IMR-90 (cell line): ENCODE data around the gene RFC2. TPM values are rescaled to one million over a fixed set of nuclear protein-coding genes. Genes with fewer than 3 reads are reported as not detected.
A peak's percentile ranks its signal among the peaks of the same experiment; 100 is the strongest.

Experiments used
- ATAC-seq: fragments of 200-7000 bp; cut with Tn5 transposase; 2 replicates; pipeline ENCODE4 v1.9.1; 2020; ENCODE audit warnings: low read depth, mild to moderate bottlenecking, moderate library complexity
- BruUV-seq: library from RNA; stranded (reverse); fragments of 400-500 nt; replicated peaks from 2 replicates; lab custom pipeline; 2021; lab: Mats Ljungman, UMichigan
- CTCF ChIA-PET: fragments of 300-600 bp; formaldehyde crosslinking; extraction: SDS; loops from one replicate; lab custom pipeline; 2021; ENCODE audit warnings: antibody characterized with exemption; lab: Yijun Ruan, JAX
- POLR2A ChIA-PET: fragments of 300-600 bp; sonication (Branson Sonifier 250); formaldehyde crosslinking; loops from one replicate; lab custom pipeline; 2022; ENCODE audit warnings: antibody characterized with exemption; ENCODE audit not compliant: unreplicated experiment; lab: Charles Lee
- DNase-seq: peaks from one replicate; pipeline ENCODE4 v3.0.0; 2013
- H2AFZ ChIP-seq: replicated peaks from 2 replicates; pipeline ENCODE3; 2013; ENCODE audit warnings: low read length, mild to moderate bottlenecking; ENCODE audit not compliant: poor library complexity
- H2AK5ac ChIP-seq: 2 replicates; pipeline ENCODE4 v1.6.1; 2013; ENCODE audit warnings: low read depth, low read length, inconsistent platforms
- H2AK9ac ChIP-seq: replicated peaks from 2 replicates; pipeline ENCODE3; 2013; ENCODE audit warnings: mild to moderate bottlenecking, low read depth, low read length, moderate library complexity; ENCODE audit not compliant: poor library complexity
- H2BK120ac ChIP-seq: 2 replicates; pipeline ENCODE4 v1.6.1; 2013; ENCODE audit warnings: low read depth, low read length, inconsistent platforms
- H2BK15ac ChIP-seq: 3 replicates; pipeline ENCODE4 v1.6.1; 2013; ENCODE audit warnings: low read depth, low read length, inconsistent platforms
- H2BK20ac ChIP-seq: 2 replicates; pipeline ENCODE4 v1.6.1; 2013; ENCODE audit warnings: low read depth, mild to moderate bottlenecking, inconsistent platforms, low read length, moderate library complexity
- H2BK5ac ChIP-seq: 2 replicates; pipeline ENCODE4 v1.6.1; 2013; ENCODE audit warnings: mild to moderate bottlenecking, low read depth, low read length, inconsistent platforms; ENCODE audit not compliant: poor library complexity, severe bottlenecking
- H3K14ac ChIP-seq: replicated peaks from 2 replicates; pipeline ENCODE4 v1.6.1; 2013; ENCODE audit warnings: low read depth, low read length, inconsistent platforms
- H3K18ac ChIP-seq: 2 replicates; pipeline ENCODE4 v1.6.1; 2013; ENCODE audit warnings: low read depth, low read length, control low read depth
- H3K23ac ChIP-seq: 2 replicates; pipeline ENCODE4 v1.6.1; 2013; ENCODE audit warnings: low read depth, low read length, inconsistent platforms
- H3K27ac ChIP-seq: 2 replicates; pipeline ENCODE4 v1.5.1; 2013; ENCODE audit warnings: mild to moderate bottlenecking, control low read depth, low read length; ENCODE audit not compliant: insufficient read depth
- H3K27me3 ChIP-seq: 2 replicates; pipeline ENCODE4 v1.6.1; 2013; ENCODE audit warnings: low read length; ENCODE audit not compliant: control insufficient read depth, insufficient read depth
- H3K36me3 ChIP-seq: 2 replicates; pipeline ENCODE4 v1.6.1; 2013; ENCODE audit warnings: low read length, mixed read lengths; ENCODE audit not compliant: control insufficient read depth, insufficient read depth
- H3K4ac ChIP-seq: 2 replicates; pipeline ENCODE4 v1.6.1; 2013; ENCODE audit warnings: low read depth, low read length, inconsistent platforms
- H3K4me1 ChIP-seq: 2 replicates; pipeline ENCODE4 v1.6.1; 2013; ENCODE audit warnings: low read length, mixed read lengths; ENCODE audit not compliant: control insufficient read depth, insufficient read depth
- H3K4me2 ChIP-seq: 2 replicates; pipeline ENCODE4 v1.6.1; 2013; ENCODE audit warnings: low read depth, mild to moderate bottlenecking, control low read depth, low read length, moderate library complexity
- H3K4me3 ChIP-seq: 2 replicates; pipeline ENCODE4 v1.5.1; 2013; ENCODE audit warnings: low read depth, mild to moderate bottlenecking, control low read depth, low read length, moderate library complexity; ENCODE audit not compliant: insufficient read depth
- H3K56ac ChIP-seq: 2 replicates; pipeline ENCODE4 v1.6.1; 2013; ENCODE audit warnings: low read length, inconsistent platforms; ENCODE audit not compliant: insufficient read depth; ENCODE audit errors: extremely low read depth
- H3K79me1 ChIP-seq, 2 experiments: 2 replicates each; pipeline ENCODE4 v1.6.1; 2013; ENCODE audit warnings: low read length in 2 of 2, inconsistent platforms in 1 of 2, low read depth in 1 of 2
- H3K9ac ChIP-seq: 2 replicates; pipeline ENCODE4 v1.6.1; 2013; ENCODE audit warnings: low read depth, low read length, control low read depth
- H3K9me1 ChIP-seq: 2 replicates; pipeline ENCODE4 v1.6.1; 2013; ENCODE audit warnings: low read length, inconsistent platforms; ENCODE audit not compliant: insufficient read depth
- H3K9me3 ChIP-seq: 2 replicates; pipeline ENCODE4 v1.6.1; 2013; ENCODE audit warnings: low read length; ENCODE audit not compliant: control insufficient read depth, insufficient read depth
- H4K20me1 ChIP-seq: 2 replicates; pipeline ENCODE4 v1.6.1; 2013; ENCODE audit warnings: low read length, inconsistent platforms; ENCODE audit not compliant: insufficient read depth
- H4K5ac ChIP-seq: 2 replicates; pipeline ENCODE4 v1.6.1; 2013; ENCODE audit warnings: mild to moderate bottlenecking, low read depth, low read length, control low read depth
- H4K8ac ChIP-seq, 2 experiments: 2 replicates each; pipeline ENCODE4 v1.6.1; 2013; ENCODE audit warnings: low read depth in 2 of 2, low read length in 2 of 2, control low read depth in 1 of 2, inconsistent platforms in 1 of 2
- H4K91ac ChIP-seq: 2 replicates; pipeline ENCODE4 v1.6.1; 2013; ENCODE audit warnings: low read depth, low read length, inconsistent platforms; ENCODE audit not compliant: insufficient read depth
- CEBPB ChIP-seq: IDR thresholded peaks from 2 replicates; pipeline ENCODE4 v1.6.1; 2012; ENCODE audit warnings: low read depth, low read length, improper control_type of control experiment
- CHD1 ChIP-seq: IDR thresholded peaks from 2 replicates; pipeline ENCODE4 v1.6.1; 2012; ENCODE audit warnings: low read depth, low read length, improper control_type of control experiment
- FOS ChIP-seq: fragments of 150-350 bp; IDR thresholded peaks from 2 replicates; pipeline ENCODE4 v1.6.1; 2016; ENCODE audit warnings: low read depth, low read length
- MAFK ChIP-seq: IDR thresholded peaks from 2 replicates; pipeline ENCODE4 v1.6.1; 2012; ENCODE audit warnings: low read depth, low read length, improper control_type of control experiment
- MAZ ChIP-seq: IDR thresholded peaks from 2 replicates; pipeline ENCODE4 v1.6.1; 2012; ENCODE audit warnings: low read depth, mild to moderate bottlenecking, low read length, improper control_type of control experiment, moderate library complexity, borderline replicate concordance
- MXI1 ChIP-seq: IDR thresholded peaks from 2 replicates; pipeline ENCODE4 v1.6.1; 2012; ENCODE audit warnings: low read depth, mild to moderate bottlenecking, low read length, moderate library complexity, borderline replicate concordance
- POLR2A ChIP-seq: IDR thresholded peaks from 2 replicates; pipeline ENCODE4 v1.6.1; 2012; ENCODE audit warnings: mild to moderate bottlenecking, low read depth, low read length
- RAD21 ChIP-seq: IDR thresholded peaks from 2 replicates; pipeline ENCODE4 v1.6.1; 2012; ENCODE audit warnings: low read length, improper control_type of control experiment
- RCOR1 ChIP-seq: IDR thresholded peaks from 2 replicates; pipeline ENCODE4 v1.6.1; 2012; ENCODE audit warnings: mild to moderate bottlenecking, low read length, improper control_type of control experiment; ENCODE audit not compliant: insufficient replicate concordance
- RFX5 ChIP-seq: IDR thresholded peaks from 2 replicates; pipeline ENCODE4 v1.8.0; 2012; ENCODE audit warnings: low read depth, mild to moderate bottlenecking, low read length, moderate library complexity
- WGBS, 2 experiments: methylation state at CpG; one replicate each; pipeline versions ENCODE4 v1.1.5 to v1.1.7; 2013; ENCODE audit warnings: missing lambda C conversion rate in 2 of 2; ENCODE audit not compliant: insufficient read length in 1 of 2; ENCODE audit errors: extremely low coverage in 2 of 2; 5-methylcytosine and 5-hydroxymethylcytosine counted together
- dilution Hi-C: fragments of 300-500 bp; cut with HindIII; formaldehyde crosslinking; loops from one replicate; pipeline ENCODE4 v1.14.3; 2018; ENCODE audit warnings: low sequenced_read_pairs; ENCODE audit not compliant: unreplicated experiment
- in situ Hi-C: fragments of 300-500 bp; cut with MboI; formaldehyde crosslinking; loops from 3 replicates; pipeline ENCODE4 v1.14.3; 2019; ENCODE audit warnings: low sequenced_read_pairs, inconsistent platforms, mixed read lengths
- intact Hi-C: fragments of 100-400 bp; cut with micrococcal nuclease; formaldehyde crosslinking; loops from 2 replicates; pipeline ENCODE4 v1.10.0; 2022
- polyA plus RNA-seq, 3 experiments: library from polyadenylated mRNA; depleted of rRNA; stranded (reverse); fragments of >200 nt; gene quantifications; 2 replicates each; pipeline ENCODE4 v1.2.3, GENCODE V29; 2012; ENCODE audit warnings: low replicate concordance in 1 of 3
- total RNA-seq: library from RNA; depleted of rRNA; stranded (reverse); fragments of >200 nt; gene quantifications from 2 replicates; pipeline ENCODE4 v1.2.3, GENCODE V29; 2012
- TF ChIP-seq, protein P1 (sequence below): conservative IDR thresholded peaks from 2 replicates; pipeline ENCODE4 v1.5.1; 2012; ENCODE audit warnings: mild to moderate bottlenecking, low read depth, low read length, improper control_type of control experiment
- TF ChIP-seq, protein P2 (sequence below): fragments of 150-350 bp; IDR thresholded peaks from 2 replicates; pipeline ENCODE4 v1.6.1; 2017; ENCODE audit warnings: mild to moderate bottlenecking, antibody characterized with exemption, low read length, low read depth
- TF ChIP-seq, protein P3 (sequence below): fragments of 150-350 bp; IDR thresholded peaks from 2 replicates; pipeline ENCODE4 v1.6.1; 2016; ENCODE audit warnings: low read depth, mild to moderate bottlenecking, low read length, moderate library complexity, borderline replicate concordance

The RFC2 gene
- total and polyA plus RNA-seq, 2 of the 4 experiments (the other 2 are of a cell fraction), result 25.2 to 37.8 TPM

DNA sequence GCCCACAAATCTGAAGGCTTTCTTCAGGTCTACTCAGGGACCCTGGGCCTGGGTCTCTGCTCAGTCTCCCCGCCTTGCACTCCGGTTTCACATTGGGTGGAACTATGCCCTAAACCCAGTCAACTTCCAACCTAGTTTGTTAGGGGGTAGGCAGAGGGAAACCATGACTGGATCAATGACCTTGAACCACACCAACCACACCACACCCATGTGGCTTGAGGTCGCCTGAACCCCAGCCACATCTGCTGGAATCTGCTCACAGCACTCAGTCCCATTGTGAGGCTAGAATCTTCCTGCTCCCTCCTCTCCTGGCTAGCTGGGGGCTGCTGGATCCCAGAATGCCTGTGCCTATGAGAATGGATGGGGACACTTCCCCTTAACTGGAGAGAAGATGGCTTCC lies 17.9 kb downstream of the RFC2 start:
- Histone ChIP-seq H3K4me2 (no peak overlapping the region), H3K56ac (no peak overlapping the region), H3K79me1 (peaks cover 0 to 11% of the 10 kb centered on the region in 2 experiments; a peak in 1 of 4 replicates), H2AK9ac (no peak overlapping the region), H3K4me3 (no peak overlapping the region), H3K9me3 (no peaks in the 10 kb centered on the region), H3K4ac (no peak overlapping the region), H2BK15ac (no peak overlapping the region), H3K27me3 (no peaks in the 10 kb centered on the region), H4K8ac (no peak overlapping the region), H3K18ac (no peak overlapping the region), H4K5ac (no peak overlapping the region), H3K14ac (no peak overlapping the region), H2AFZ (no peak overlapping the region), H3K27ac (no peak overlapping the region), H3K9me1 (peaks cover 10% of the 10 kb centered on the region), H2AK5ac (0 out of 2 replicates have a peak overlapping the region, but pooled peaks have one; percentile 24), H3K9ac (no peak overlapping the region), H2BK5ac (no peak overlapping the region), H4K91ac (no peak overlapping the region; the same call in 1 of the 2 replicates), H2BK120ac (no peak overlapping the region), H3K23ac (no peak overlapping the region), H4K20me1 (peaks cover 17% of the 10 kb centered on the region), H3K36me3 (peaks cover 32% of the 10 kb centered on the region), H3K4me1 (peaks cover 9% of the 10 kb centered on the region), H2BK20ac (no peak overlapping the region)
- CTCF ChIA-PET, result no interaction called here
- no peak for ATAC-seq
- BruUV-seq, result no TSS peak
- no peak for DNase-seq
- dilution Hi-C loops, result no loop called here
- TF ChIP-seq RFX5 (no peak), MXI1 (no peak), FOS (no peak), RAD21 (no peak), POLR2A (no peak), CHD1 (no peak), MAFK (no peak), CEBPB (no peak), RCOR1 (no peak), MAZ (no peak)
- TF ChIP-seq, protein P1, sequence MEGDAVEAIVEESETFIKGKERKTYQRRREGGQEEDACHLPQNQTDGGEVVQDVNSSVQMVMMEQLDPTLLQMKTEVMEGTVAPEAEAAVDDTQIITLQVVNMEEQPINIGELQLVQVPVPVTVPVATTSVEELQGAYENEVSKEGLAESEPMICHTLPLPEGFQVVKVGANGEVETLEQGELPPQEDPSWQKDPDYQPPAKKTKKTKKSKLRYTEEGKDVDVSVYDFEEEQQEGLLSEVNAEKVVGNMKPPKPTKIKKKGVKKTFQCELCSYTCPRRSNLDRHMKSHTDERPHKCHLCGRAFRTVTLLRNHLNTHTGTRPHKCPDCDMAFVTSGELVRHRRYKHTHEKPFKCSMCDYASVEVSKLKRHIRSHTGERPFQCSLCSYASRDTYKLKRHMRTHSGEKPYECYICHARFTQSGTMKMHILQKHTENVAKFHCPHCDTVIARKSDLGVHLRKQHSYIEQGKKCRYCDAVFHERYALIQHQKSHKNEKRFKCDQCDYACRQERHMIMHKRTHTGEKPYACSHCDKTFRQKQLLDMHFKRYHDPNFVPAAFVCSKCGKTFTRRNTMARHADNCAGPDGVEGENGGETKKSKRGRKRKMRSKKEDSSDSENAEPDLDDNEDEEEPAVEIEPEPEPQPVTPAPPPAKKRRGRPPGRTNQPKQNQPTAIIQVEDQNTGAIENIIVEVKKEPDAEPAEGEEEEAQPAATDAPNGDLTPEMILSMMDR, result no peak
- TF ChIP-seq, protein P2, sequence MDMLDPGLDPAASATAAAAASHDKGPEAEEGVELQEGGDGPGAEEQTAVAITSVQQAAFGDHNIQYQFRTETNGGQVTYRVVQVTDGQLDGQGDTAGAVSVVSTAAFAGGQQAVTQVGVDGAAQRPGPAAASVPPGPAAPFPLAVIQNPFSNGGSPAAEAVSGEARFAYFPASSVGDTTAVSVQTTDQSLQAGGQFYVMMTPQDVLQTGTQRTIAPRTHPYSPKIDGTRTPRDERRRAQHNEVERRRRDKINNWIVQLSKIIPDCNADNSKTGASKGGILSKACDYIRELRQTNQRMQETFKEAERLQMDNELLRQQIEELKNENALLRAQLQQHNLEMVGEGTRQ, result no peak
- TF ChIP-seq, protein P3, sequence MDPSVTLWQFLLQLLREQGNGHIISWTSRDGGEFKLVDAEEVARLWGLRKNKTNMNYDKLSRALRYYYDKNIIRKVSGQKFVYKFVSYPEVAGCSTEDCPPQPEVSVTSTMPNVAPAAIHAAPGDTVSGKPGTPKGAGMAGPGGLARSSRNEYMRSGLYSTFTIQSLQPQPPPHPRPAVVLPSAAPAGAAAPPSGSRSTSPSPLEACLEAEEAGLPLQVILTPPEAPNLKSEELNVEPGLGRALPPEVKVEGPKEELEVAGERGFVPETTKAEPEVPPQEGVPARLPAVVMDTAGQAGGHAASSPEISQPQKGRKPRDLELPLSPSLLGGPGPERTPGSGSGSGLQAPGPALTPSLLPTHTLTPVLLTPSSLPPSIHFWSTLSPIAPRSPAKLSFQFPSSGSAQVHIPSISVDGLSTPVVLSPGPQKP, result no peak
- WGBS, 2 experiments, result no CpG with 5 or more reads among the region's 3 CpGs
- in situ Hi-C loops, result loop anchor here (25.0 kb wide), 1 partner anchor 126 kb away; no protein-coding TSS in a partner anchor
- intact Hi-C loops, result no loop called here
- POLR2A ChIA-PET, result no interaction called here
